LNCAP (cell line): ENCODE results near the gene WDFY3.

Experiments
- TF ChIP-seq, protein P1 (sequence below): fragments of 450-650 bp; IDR thresholded peaks from 2 replicates; pipeline ENCODE4 v1.5.1; 2017; ENCODE audit warnings: mild to moderate bottlenecking

Gene WDFY3

DNA sequence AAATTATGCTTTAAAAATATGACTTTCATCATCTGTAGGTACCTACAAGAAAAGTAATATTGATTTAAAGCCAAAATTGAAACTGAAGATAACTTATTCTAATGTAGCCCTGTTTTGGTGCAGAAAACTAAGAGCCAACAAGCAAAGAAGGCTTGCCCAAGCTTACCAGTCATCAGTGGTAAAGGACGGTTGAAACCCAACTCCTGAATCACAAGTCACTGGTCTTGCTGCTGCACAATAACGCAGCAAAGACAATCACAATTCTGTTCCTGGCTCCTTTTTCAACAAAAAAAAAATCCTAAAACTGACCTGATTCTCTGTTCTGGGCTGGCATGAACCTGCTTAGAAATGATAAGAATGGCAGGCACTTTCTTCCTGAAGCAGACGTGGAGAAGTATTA, 34.5 kb downstream of the WDFY3 start:
- TF ChIP-seq, protein P1, sequence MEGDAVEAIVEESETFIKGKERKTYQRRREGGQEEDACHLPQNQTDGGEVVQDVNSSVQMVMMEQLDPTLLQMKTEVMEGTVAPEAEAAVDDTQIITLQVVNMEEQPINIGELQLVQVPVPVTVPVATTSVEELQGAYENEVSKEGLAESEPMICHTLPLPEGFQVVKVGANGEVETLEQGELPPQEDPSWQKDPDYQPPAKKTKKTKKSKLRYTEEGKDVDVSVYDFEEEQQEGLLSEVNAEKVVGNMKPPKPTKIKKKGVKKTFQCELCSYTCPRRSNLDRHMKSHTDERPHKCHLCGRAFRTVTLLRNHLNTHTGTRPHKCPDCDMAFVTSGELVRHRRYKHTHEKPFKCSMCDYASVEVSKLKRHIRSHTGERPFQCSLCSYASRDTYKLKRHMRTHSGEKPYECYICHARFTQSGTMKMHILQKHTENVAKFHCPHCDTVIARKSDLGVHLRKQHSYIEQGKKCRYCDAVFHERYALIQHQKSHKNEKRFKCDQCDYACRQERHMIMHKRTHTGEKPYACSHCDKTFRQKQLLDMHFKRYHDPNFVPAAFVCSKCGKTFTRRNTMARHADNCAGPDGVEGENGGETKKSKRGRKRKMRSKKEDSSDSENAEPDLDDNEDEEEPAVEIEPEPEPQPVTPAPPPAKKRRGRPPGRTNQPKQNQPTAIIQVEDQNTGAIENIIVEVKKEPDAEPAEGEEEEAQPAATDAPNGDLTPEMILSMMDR: no peak

GRCh38 chr4:84931274-84931673, 35.2 kb downstream of the WDFY3 start:
- TF ChIP-seq, protein P1: no peak

DNA sequence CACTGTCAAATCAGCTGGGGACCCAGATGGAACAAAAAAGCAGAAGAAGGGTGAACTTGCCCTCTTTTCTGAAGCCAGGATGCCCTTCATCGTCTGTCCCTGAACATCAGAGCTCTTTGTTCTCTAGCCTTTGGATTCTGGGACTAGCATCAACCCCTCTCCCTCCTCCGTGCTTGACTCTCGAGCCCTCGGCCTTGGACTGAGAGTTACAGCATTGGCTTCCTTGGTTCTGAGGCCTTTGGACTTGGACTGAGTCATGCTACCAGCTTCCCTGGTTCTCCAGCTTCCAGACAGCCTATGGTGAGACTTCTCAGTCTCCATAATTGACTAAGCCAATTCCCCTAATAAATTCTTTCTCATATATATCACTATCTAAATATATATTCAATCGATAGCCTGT, 38.4 kb downstream of the WDFY3 start:
- TF ChIP-seq, protein P1: no peak

GRCh38 chr4:84927428-84927827, 39.1 kb downstream of the WDFY3 start:
- TF ChIP-seq, protein P1: no peak

DNA sequence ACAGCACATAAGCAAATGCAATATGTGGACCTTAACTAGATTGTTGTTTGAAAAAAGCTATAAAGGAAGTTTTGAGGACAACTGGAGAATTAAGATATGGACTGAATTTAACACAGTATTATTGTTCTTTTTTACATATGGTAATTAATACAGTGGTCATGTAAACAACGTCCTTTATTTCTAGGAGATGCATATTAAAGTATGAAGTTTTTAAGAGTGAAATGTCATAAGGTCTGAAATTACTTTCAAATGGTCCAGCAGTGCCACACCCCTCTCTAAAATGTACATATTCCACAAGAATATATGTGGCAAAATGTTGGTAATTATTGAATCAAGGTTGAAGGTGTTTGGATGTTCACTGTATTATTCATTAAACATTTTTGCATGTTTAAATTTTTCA, 40.9 kb downstream of the WDFY3 start:
- TF ChIP-seq, protein P1: no peak

DNA sequence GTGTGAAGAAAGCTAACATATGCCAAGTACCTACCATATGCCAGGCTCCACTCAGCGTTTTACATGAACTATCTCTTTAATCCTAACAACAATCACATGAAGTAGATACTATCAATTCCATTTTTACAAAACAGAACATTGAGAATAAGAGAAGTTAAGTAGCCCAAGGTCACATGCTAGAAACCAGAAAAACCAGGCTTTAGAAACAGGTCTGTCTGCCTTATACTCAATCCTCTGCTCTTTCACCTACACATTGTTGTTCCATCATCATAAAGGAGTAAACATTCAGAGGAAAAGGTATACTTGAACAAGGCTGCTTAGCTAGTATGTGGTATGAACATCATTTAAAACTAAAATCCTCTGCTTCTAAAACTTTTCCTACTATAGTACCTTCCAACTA, 42.1 kb downstream of the WDFY3 start:
- TF ChIP-seq, protein P1: no peak

DNA sequence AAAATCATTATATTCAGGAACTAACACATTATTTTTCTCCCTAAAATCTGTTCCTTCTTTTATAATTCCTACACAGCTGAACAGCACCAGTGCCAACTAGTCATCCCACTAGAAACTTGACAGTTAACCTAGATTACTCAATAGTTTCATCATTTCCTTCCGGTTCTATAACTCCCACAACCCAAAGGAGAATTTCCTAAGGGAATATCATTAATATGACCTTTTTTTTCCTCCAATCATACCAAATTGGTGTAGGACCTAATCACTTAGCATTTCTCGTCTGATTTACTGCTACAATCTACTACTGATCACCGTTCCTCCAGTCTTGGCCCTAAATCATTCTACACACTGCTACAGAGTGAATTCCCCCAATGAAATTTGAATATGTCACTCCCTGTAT, 45.9 kb downstream of the WDFY3 start:
- TF ChIP-seq, protein P1: no peak

DNA sequence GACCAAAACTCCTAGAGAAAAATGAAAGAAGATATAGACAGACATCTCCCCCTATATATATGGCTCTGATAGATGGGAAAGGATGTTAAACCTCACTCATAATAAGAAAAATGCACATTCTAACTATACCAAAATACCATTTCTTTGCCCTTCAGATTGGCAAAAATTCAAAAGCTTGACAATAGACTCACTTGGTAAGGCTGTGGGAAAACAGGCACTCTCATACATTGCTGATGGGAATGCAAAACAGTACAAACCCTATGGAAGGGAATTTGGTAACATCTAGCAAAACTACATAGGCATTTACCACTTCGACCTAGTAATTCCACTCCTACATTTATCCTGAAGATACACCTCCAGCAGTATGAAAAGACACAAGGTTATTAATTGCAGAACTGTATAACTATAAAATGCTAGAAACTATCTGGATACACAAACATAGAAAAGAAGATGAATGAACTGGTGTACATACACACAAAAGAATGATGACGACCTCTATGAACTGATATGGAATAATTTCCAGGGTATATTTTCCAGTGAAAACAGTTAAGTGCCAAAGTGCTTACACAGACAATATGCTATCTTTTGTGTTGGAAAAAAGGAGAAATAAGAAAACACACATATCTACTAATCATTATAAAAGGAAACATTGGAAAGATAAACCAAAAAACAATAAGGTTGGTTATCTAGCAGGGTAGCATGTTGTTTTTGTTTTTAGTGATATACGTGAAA, 48.5 kb downstream of the WDFY3 start:
- TF ChIP-seq, protein P1: no peak
